ENCODE measurements around the gene ZNF12. TPM values are rescaled to one million over a fixed set of nuclear protein-coding genes. Genes with fewer than 3 reads are reported as not detected.
"Not testable (repeated sequence)": the region's sequence is repeated elsewhere in the genome, so short reads cannot be mapped to it uniquely, and the experiment has no call there.

ZNF12 gene
- total RNA-seq, 2 donors from 2014 or later = 24.2 to 29.4 TPM

DNA sequence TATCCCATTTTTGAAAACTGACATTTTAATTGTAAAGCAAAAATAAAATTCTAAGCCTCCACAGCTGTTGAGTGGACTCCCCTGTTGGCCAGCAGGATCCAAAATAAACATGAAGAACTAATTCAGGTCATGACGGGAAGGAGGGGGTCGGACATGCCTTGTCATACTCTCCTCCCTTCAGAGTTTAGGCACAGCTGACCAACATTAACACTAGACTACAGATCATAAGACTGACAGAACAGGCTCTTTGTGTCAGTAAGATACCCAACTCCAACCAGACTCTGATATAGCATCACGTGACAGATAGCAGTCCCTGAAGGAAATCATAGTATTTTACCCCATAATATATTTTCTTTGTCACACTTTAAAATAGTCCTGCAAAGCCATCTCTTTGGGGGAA, 20.9 kb upstream of the ZNF12 start:
- H3K9me3 ChIP-seq (ENCODE audit: control insufficient read depth, low read length) = no peaks in the 10 kb centered on the region
- Mint-ChIP-seq H3K27ac (no peak overlapping the region), H3K27me3 (ENCODE audit: insufficient read depth) (peaks cover 10% of the 10 kb centered on the region), H3K36me3 (ENCODE audit: low read depth) (peaks cover 18% of the 10 kb centered on the region), H3K4me3 (no peak overlapping the region), H3K9me3 (peaks cover 3% of the 10 kb centered on the region), H3K4me1 (peaks cover 9% of the 10 kb centered on the region)
- no peak for TF ChIP-seq CTCF (conservative IDR thresholded peaks at IDR 0.05)
- H3K27me3 ChIP-seq (ENCODE audit: control insufficient read depth, insufficient read depth, low read length, poor library complexity, severe bottlenecking) = no peaks in the 10 kb centered on the region
- no peak overlapping the region for H3K4me3 ChIP-seq (ENCODE audit: low read length)
- no peak for DNase-seq
- H3K27ac ChIP-seq (ENCODE audit: low read depth, low read length) = no peak overlapping the region
- H3K36me3 ChIP-seq (ENCODE audit: control insufficient read depth, insufficient read depth, low read length) = peaks cover 5% of the 10 kb centered on the region
- no peaks in the 10 kb centered on the region for H3K4me1 ChIP-seq (ENCODE audit: control insufficient read depth, insufficient read depth, low read length)
- WGBS, 2 experiments (ENCODE audit: insufficient coverage in 1 of 2, insufficient read length in 1 of 2) = 91 to 100% methylated on average over 2 to 3 of the region's 3 CpGs
- no peak overlapping the region for H3K9ac ChIP-seq (ENCODE audit: extremely low read depth, low read length, poor library complexity, severe bottlenecking)

GRCh38 chr7:6726341-6726740, 19.6 kb upstream of the ZNF12 start:
- peaks cover 18% of the 10 kb centered on the region for H3K27me3 Mint-ChIP-seq (ENCODE audit: insufficient read depth)
- 90 to 93% methylated on average over 4 to 5 of the region's 5 CpGs for WGBS, 2 experiments (ENCODE audit: insufficient coverage in 1 of 2, insufficient read length in 1 of 2)
- H3K27ac Mint-ChIP-seq; H3K27me3 ChIP-seq (ENCODE audit: control insufficient read depth, insufficient read depth, low read length, poor library complexity, severe bottlenecking); H3K9me3 ChIP-seq (ENCODE audit: control insufficient read depth, low read length); H3K36me3 ChIP-seq (ENCODE audit: control insufficient read depth, insufficient read depth, low read length); H3K4me3 Mint-ChIP-seq; H3K9me3 Mint-ChIP-seq; H3K9ac ChIP-seq (ENCODE audit: extremely low read depth, low read length, poor library complexity, severe bottlenecking); H3K4me3 ChIP-seq (ENCODE audit: low read length); H3K27ac ChIP-seq (ENCODE audit: low read depth, low read length); H3K4me1 ChIP-seq (ENCODE audit: control insufficient read depth, insufficient read depth, low read length); H3K4me1 Mint-ChIP-seq; DNase-seq; H3K36me3 Mint-ChIP-seq (ENCODE audit: low read depth): not testable (repeated sequence)

- Histone ChIP-seq H3K27ac (ENCODE audit: low read depth, low read length) (no peak overlapping the region), H3K27me3 (ENCODE audit: control insufficient read depth, insufficient read depth, low read length, poor library complexity, severe bottlenecking) (no peaks in the 10 kb centered on the region), H3K9ac (ENCODE audit: extremely low read depth, low read length, poor library complexity, severe bottlenecking) (no peak overlapping the region), H3K4me1 (ENCODE audit: control insufficient read depth, insufficient read depth, low read length) (no peaks in the 10 kb centered on the region), H3K9me3 (ENCODE audit: control insufficient read depth, low read length) (no peaks in the 10 kb centered on the region), H3K4me3 (ENCODE audit: low read length) (no peak overlapping the region), H3K36me3 (ENCODE audit: control insufficient read depth, insufficient read depth, low read length) (no peaks in the 10 kb centered on the region)
- 90 to 96% methylated on average over 9 to 10 of the region's 10 CpGs for WGBS, 2 experiments (ENCODE audit: insufficient coverage in 1 of 2, insufficient read length in 1 of 2)
- peaks cover 2% of the 10 kb centered on the region for H3K4me1 Mint-ChIP-seq
- no peak overlapping the region for H3K27ac Mint-ChIP-seq
- TF ChIP-seq CTCF (conservative IDR thresholded peaks at IDR 0.05) = no peak
- no peak for DNase-seq
- no peak overlapping the region for H3K4me3 Mint-ChIP-seq
- peaks cover 22% of the 10 kb centered on the region for H3K27me3 Mint-ChIP-seq (ENCODE audit: insufficient read depth)
- H3K36me3 Mint-ChIP-seq (ENCODE audit: low read depth) = peaks cover 2% of the 10 kb centered on the region
- peaks cover 3% of the 10 kb centered on the region for H3K9me3 Mint-ChIP-seq
Measured at GRCh38 chr7:6725003-6725402, 18.3 kb upstream of the ZNF12 start.

DNA sequence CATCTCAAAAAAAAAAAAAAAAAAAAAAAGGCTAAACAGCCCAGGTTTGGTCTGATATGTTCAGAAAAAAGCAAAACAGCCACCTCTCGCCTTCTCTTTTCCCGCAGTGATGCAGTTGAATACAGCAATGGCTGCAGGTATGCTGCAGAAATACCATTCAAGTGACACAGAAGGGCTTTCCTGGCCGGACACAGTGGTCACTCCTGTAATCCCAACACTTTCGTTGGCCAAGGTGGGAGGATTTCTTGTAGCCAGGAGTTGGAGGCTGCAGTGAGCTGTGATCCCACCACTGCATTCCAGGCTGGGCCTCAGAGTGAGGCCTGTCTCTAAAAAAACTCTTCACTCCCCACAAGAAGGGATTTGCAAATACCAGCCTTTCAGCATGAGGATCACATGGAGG, 17.6 kb upstream of the ZNF12 start:
- H3K36me3 Mint-ChIP-seq (ENCODE audit: low read depth); H3K9me3 ChIP-seq (ENCODE audit: control insufficient read depth, low read length); H3K4me1 Mint-ChIP-seq; H3K27me3 ChIP-seq (ENCODE audit: control insufficient read depth, insufficient read depth, low read length, poor library complexity, severe bottlenecking); H3K36me3 ChIP-seq (ENCODE audit: control insufficient read depth, insufficient read depth, low read length); DNase-seq; H3K4me1 ChIP-seq (ENCODE audit: control insufficient read depth, insufficient read depth, low read length); H3K27ac ChIP-seq (ENCODE audit: low read depth, low read length); H3K9ac ChIP-seq (ENCODE audit: extremely low read depth, low read length, poor library complexity, severe bottlenecking); H3K9me3 Mint-ChIP-seq; H3K4me3 ChIP-seq (ENCODE audit: low read length); H3K4me3 Mint-ChIP-seq; H3K27ac Mint-ChIP-seq: not testable (repeated sequence)
- peaks cover 24% of the 10 kb centered on the region for H3K27me3 Mint-ChIP-seq (ENCODE audit: insufficient read depth)
- WGBS, 2 experiments (ENCODE audit: insufficient coverage in 1 of 2, insufficient read length in 1 of 2) = 93 to 100% methylated on average over 1 to 4 of the region's 4 CpGs

Data from endodermal cell (in vitro differentiated cells).